Measurements from ENCODE around the gene TSHZ3. TPM values are rescaled to one million over a fixed set of nuclear protein-coding genes. Genes with fewer than 3 reads are reported as not detected.
A peak's percentile ranks its signal among the peaks of the same experiment; 100 is the strongest.

Gene TSHZ3
- total RNA-seq, 1 donor from 2014 or later: 0.77 TPM

DNA sequence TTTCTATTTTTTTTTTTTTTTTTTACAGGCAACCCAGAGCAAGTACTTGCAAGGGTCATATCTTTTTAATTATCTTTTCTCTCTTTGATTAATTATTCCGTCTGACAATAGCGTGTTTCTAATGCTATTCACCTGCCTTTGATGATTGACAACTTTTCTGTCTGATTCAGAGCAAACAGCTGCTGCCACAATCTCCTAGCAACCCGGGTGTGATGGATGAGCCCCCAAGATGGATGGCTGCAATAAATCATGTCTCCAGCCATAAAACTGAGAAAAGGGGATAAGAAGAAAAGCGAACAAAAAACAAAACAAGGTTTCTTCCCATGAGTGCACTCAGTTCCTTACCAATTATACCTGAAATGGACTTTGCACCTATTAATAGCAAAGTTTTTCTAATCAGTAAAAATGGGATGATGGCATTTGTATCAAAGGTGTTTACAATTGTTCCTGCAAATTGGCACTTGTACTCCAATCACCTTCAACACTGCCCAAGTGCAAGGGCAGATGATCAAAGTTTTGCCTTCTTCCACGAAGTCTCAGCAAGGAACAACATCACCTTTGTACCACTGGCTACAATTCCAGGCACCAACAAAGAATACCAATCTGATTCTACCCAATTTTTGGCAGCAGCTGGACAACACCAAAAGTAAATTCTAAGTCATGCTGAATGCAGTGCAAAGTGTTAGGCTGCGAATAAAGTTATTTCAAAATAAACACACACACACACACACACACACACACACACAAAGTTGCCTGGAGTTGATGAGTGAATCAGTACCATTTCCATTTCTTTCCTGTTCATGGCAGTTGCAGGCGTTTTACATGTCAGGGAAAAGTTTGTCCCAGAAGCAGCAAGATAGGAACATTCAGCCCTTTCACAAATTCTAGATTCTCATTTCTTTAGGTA, 12.0 kb downstream of the TSHZ3 start:
- no peak for DNase-seq (ENCODE audit: low read depth in 2 of 2)

GRCh38 chr19:31335716-31336115, 13.5 kb downstream of the TSHZ3 start:
- DNase-seq (ENCODE audit: low read depth in 2 of 2): no peak

DNA sequence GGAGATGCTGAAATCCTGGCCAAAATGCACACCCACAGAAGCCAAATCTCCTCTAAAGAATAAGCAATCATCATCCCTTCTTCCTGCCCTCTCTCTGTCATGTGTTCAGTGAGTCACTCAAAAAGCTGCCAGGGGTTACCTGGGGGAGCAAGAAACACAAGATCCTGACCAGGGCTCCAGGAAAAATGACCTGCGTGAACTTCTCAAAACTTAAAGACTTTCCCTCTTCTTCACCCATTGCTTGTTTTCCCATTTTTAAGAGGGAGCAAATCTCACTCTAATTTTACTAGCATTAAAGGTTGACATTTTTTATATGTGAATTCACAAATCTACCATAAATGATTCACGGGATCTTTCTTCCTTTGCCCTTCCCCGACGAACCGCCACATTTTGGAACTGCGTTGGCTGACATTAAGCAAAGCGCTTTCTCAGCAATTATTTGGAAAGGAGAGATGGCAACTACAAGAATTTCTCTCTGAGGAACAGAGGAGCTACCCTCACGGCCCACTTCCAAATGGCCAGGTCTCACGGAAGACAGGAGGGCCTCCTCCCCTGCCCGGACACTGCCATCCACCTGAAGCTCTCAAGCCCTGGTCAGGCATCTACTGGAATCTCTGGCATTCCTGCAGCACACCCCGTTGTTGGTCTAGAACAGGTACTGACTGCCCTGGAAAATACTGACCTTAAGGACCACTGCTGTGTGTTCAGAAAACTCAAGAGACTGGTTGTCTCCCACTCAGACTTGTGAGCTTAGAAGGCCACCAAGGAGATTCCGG, 14.2 kb downstream of the TSHZ3 start:
- no peak for DNase-seq (ENCODE audit: low read depth in 2 of 2)

GRCh38 chr19:31334101-31334848, 15.0 kb downstream of the TSHZ3 start:
- DNase-seq (ENCODE audit: low read depth in 2 of 2): no peak

DNA sequence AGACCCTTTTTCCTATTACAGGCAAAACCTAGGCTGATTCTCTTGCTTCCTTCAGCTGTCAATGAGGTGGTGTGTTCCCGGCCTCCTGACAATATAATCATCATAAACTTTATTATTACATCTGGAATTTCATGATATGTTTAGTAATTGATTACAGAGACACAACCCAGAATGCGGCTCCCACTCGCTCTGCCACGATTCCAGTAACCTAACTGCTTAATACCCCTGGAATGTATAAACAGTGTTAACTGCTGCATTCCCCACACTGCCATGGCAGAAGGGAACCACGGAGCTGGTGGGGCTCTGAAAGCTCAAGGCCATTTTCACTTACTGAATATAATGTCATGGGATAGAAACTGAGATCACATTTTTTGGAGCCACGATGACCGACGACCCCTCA, 17.1 kb downstream of the TSHZ3 start:
- DNase-seq (ENCODE audit: low read depth in 2 of 2): no peak

DNA sequence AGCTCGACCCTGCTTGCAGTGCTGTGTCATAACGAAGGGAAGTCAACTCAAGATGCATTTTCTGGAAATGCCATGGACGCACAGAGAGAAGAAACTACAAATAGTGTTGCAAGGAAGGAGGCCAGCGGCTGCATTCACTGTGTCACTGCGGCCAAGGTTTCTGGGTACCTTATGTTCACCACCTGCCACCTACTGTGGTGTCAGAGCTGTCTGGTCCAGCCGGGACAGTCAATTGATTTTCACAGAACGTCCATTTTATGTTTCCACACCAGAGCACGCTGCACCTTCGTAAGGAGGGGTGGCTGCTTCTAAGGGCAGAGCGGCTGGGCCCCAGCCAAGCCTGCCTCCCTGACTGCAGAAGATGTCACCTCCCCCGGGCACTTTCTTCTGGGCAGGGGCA, 17.7 kb downstream of the TSHZ3 start:
- DNase-seq (ENCODE audit: low read depth in 2 of 2): no peak

DNA sequence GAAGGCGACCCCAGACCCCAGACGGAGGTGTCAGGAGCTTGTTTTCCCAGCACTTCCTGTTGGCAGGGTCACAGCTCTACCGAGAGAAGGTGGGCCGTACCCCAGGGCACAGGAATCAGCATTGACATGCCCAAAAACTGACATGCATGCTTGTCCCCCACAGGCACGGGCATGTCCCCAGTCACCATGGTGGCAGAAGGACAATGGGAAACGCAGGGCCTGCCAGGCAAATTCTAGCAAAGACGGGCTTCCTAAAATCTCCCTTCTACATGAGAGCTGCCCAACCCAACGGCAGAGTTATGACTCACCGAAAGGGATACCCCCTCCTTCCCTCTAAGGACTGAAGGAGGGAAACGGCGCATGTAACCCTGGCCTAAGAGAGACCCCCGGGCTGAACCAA, 18.5 kb downstream of the TSHZ3 start:
- DNase-seq (ENCODE audit: low read depth in 2 of 2): no peak

- DNase-seq (ENCODE audit: low read depth in 2 of 2): no peak
Observed at GRCh38 chr19:31330237-31330636, 19.0 kb downstream of the TSHZ3 start.

DNA sequence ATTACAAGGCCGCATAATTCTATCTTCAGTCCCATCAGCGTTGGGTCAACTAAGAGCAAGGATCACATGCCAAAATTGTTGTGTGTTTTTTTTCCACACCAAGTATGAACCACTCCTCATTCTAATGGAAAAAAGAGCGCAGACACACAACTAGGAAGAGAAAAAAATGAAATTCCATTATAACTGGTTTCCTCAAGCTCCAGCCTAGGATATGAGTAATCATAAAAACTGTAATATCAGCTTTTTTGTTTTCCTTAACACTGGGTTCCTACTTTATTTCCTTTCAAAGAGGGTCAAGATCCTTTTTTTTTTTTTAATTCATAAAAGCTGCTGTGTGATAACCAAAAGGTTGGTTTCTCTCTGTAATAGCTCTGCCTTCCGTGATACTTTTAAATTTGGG, 19.4 kb downstream of the TSHZ3 start:
- DNase-seq (ENCODE audit: low read depth in 2 of 2): peak in 1 of 2 donors; percentile 13

DNA sequence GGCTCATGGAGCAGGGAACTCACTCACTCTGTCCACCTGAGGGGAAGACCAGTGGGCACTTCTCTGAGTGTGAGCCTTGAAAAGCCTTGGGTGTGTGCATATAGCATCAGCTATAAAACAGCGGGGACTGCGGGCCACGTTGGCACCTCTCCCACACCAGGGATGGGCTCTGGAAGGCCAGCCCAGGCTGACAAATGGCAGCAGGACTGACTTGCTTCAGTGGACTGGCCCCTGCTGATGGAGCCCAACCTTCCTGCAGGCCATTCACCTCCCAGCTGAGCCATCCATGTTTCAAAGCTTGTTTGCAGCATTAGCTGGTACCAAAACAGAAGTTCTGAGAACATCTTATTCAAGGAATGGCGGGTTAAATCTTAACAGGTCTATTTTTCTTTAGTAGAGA, 21.0 kb downstream of the TSHZ3 start:
- DNase-seq (ENCODE audit: low read depth in 2 of 2): no peak

GRCh38 chr19:31326329-31327028, 22.8 kb downstream of the TSHZ3 start:
- DNase-seq (ENCODE audit: low read depth in 2 of 2): no peak

GRCh38 chr19:31325342-31325741, 23.9 kb downstream of the TSHZ3 start:
- DNase-seq (ENCODE audit: low read depth in 2 of 2): no peak

GRCh38 chr19:31319465-31319864, 29.8 kb downstream of the TSHZ3 start:
- no peak for DNase-seq (ENCODE audit: low read depth in 2 of 2)

DNA sequence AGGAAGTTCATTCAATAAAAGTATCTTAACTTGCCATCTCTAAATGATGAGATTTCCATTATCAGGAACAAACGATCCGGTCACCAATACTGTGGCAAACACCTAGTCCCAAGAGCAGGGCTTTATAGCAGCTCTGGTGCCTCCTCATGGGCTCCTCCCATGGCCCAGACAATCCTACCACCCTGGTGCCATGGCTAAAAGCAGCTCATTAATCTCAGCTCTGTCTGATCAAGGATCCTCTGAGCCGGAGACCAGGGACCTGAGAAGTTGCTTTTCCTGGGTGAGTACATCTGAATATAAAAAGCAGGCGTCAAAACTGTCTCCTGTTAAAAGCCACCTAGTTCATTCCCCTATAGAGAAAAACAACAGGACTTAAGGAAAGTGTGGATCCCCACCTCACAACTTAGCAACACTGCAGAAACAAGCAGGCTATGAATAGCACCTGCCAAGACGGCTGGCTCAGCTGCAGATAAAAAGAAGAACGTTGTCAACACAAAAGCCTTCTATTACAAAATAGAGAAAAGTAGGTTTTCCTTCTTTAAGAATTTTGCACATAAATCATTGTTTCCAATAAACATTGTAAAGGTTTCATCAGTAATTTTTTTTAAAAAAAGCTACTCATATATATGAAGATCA, 30.3 kb downstream of the TSHZ3 start:
- DNase-seq (ENCODE audit: low read depth in 2 of 2): no peak

GRCh38 chr19:31317570-31317969, 31.7 kb downstream of the TSHZ3 start:
- no peak for DNase-seq (ENCODE audit: low read depth in 2 of 2)

DNA sequence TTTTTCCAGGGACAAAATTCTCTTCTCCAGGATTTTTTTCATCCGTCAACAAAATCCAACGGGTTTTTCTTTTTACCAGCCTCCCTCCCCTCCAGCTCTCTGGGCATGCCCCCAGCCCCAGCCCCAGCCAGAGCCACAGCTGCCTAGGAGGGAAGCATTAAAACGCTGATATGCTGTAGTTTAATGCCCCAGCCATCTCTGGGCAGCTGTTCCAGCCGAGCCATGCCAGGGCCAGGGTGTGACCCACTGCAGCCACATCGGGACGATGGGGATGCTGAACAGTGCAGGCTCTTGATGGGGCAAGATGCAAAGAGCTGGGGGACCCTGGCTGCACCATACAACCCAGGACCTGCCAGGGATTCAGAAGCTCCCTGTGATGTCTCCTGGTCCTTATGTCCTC, 32.1 kb downstream of the TSHZ3 start:
- no peak for DNase-seq (ENCODE audit: low read depth in 2 of 2)

- no peak for DNase-seq (ENCODE audit: low read depth in 2 of 2)
Observed at GRCh38 chr19:31316201-31316951, 32.9 kb downstream of the TSHZ3 start.

- DNase-seq (ENCODE audit: low read depth in 2 of 2): no peak
Observed at GRCh38 chr19:31315652-31316051, 33.6 kb downstream of the TSHZ3 start.

DNA sequence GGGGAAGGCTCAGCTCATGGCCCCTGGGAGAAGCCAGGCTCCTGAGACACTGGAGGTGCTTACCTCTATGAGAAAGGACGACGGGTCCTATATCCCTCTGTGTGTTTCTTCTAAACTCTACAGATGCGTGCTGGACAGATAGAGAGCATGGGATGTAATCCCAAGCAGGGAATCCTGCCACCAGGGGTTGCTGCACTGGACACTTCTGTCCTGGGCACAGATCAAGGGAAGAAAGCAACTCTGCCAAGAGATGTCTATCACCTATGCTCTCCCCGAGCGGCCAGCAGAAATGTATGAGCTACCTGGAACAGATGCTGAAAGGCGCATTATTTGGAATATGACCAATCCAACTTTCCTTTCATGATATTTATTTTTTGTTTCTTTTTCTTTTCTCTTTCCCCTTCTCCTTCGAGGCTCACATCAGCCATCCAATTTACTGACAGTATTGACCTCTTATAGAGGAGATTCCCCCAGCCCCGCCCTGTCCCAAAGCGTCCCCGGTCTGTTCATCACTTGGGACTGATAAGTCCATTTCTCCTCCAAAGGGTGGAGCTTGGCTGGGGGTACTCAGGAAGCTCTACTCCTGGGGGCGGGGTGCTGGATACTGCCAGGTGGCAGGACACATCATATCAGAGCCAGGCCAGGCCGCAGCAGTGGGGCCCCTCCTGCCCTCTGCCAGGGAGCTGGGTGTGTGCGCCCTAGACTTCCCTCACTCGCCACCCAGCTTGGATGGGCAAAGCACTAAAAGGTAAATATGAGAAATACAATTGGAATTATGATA, 34.2 kb downstream of the TSHZ3 start:
- DNase-seq (ENCODE audit: low read depth in 2 of 2): no peak
